Measurements from ENCODE around the gene USP6. TPM values are rescaled to one million over a fixed set of nuclear protein-coding genes. Genes with fewer than 3 reads are reported as not detected.
"Not testable (repeated sequence)": the region's sequence is repeated elsewhere in the genome, so short reads cannot be mapped to it uniquely, and the experiment has no call there.

USP6 gene
- 0.10 TPM for total RNA-seq

DNA sequence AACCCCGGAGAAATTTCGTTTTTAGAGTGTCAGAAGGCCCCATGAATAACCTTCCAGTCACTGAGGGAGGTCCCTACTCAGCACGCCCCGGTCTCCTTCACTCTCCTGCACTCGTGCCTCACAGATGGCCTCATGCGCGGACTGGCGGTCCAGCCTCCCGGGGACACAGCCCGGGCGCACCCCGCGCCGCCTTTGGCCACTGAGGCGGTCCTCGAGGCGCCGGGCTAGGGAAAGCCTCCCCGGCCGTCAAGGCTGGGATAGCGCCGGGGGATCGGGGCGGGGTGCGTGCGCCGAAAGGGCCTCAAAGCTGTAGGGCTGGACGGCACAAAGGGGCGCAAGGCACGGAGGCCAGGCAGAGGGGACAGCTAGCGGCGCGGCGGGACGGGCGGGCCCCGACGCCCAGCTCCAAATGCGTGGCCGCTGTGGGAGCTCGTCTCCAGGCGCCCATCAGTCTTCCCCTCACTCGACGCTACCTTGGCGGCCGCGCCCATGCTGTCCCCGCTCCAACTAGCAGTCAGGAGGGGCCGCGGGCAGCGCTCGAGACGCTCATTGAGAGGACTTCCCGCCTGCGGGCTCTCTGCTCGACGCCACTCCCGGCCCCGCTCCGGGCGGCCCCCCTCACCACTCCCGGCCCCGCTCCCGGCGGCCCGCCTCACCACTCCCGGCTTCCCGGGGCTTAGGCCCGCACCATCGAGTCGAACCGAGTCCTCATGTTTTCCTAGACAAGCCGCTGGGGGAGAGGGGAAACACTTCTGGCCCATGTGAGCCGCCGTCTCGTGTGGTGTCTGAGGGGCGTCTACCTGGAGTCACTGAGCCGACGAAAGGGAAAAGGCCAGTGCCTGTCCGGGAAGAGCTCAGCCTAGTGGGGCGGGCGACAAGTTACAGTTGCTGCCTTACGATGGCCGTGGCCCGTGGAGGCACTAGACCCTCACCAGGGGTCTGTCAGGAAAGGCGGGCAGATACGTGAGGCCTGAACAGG, at the start of gene USP6:
USP6 (plus strand) TSS at position 360 of the 979 bp plus-strand sequence. CDS start 14,336 bp downstream, outside the sequence.
- Histone ChIP-seq H3K9me3 (ENCODE audit: low read depth, low read length) (no peaks in the 10 kb centered on the region), H3K4me3 (ENCODE audit: low read length) (no peak within 1 kb of the TSS), H3K27me3 (ENCODE audit: insufficient read depth, low read length) (peaks cover 23% of the 10 kb centered on the region), H3K4me1 (ENCODE audit: insufficient read depth, low read length) (peaks cover 12% of the 10 kb centered on the region)

DNA sequence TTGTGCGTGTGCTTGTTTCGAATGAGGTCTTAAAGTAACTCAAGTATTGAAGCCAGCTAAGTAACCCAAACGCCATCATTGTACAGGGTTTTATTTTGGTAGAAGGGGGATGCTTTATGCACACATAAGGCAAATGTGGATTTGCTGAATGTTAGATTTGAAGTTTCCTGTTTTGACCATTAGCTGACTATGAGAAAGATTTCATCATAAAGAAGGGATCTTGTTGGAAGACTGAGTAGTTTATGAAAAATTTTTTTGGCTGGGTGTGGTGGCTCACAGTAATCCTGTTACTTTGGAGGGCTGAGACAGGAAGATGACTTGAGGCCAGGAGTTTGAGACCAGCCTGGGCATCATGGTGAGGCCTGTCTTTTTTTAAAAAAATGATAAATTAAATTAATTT, 47.6 kb upstream of the USP6 start:
- no peaks in the 10 kb centered on the region for H3K27me3 ChIP-seq (ENCODE audit: insufficient read depth, low read length)
- H3K4me1 ChIP-seq (ENCODE audit: insufficient read depth, low read length): no peaks in the 10 kb centered on the region
- H3K9me3 ChIP-seq (ENCODE audit: low read depth, low read length): no peaks in the 10 kb centered on the region
- H3K4me3 ChIP-seq (ENCODE audit: low read length): no peak overlapping the region

- no peaks in the 10 kb centered on the region for H3K9me3 ChIP-seq (ENCODE audit: low read depth, low read length)
- H3K4me1 ChIP-seq (ENCODE audit: insufficient read depth, low read length): no peaks in the 10 kb centered on the region
- H3K4me3 ChIP-seq (ENCODE audit: low read length): no peak overlapping the region
- H3K27me3 ChIP-seq (ENCODE audit: insufficient read depth, low read length): no peaks in the 10 kb centered on the region
Observed at GRCh38 chr17:5069724-5070123, 46.1 kb upstream of the USP6 start.

DNA sequence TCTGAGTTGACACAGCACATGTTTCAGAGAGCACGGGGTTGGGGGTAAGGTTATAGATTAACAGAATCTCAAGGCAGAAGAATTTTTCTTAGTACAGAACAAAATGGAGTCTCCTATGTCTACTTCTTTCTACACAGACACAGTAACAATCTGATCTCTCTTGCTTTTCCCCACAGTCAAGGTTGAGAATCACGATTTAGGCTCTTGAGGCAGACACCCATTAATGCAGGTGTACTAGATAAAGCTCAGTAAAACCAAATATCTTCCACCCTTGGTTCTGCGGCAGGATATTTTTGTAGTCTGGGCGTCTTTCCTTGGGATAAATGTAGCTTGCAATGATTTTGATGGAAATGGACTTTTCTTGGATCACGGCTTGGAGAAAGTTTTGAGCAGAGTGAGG, 40.4 kb upstream of the USP6 start:
- H3K27me3 ChIP-seq (ENCODE audit: insufficient read depth, low read length); H3K4me3 ChIP-seq (ENCODE audit: low read length); H3K9me3 ChIP-seq (ENCODE audit: low read depth, low read length): not testable (repeated sequence)
- peaks cover 15% of the 10 kb centered on the region for H3K4me1 ChIP-seq (ENCODE audit: insufficient read depth, low read length)

GRCh38 chr17:5077275-5077674, 38.6 kb upstream of the USP6 start:
- not testable (repeated sequence) for H3K9me3 ChIP-seq (ENCODE audit: low read depth, low read length); H3K4me3 ChIP-seq (ENCODE audit: low read length); H3K27me3 ChIP-seq (ENCODE audit: insufficient read depth, low read length)
- H3K4me1 ChIP-seq (ENCODE audit: insufficient read depth, low read length): peaks cover 15% of the 10 kb centered on the region

GRCh38 chr17:5077781-5078105, 38.1 kb upstream of the USP6 start:
- Histone ChIP-seq H3K27me3 (ENCODE audit: insufficient read depth, low read length) (no peaks in the 10 kb centered on the region), H3K4me1 (ENCODE audit: insufficient read depth, low read length) (peaks cover 15% of the 10 kb centered on the region), H3K4me3 (ENCODE audit: low read length) (peak overlapping the region; percentile 66), H3K9me3 (ENCODE audit: low read depth, low read length) (no peaks in the 10 kb centered on the region)

- peak within 1 kb of the TSS; percentile 66 for H3K4me3 ChIP-seq (ENCODE audit: low read length)
Observed at GRCh38 chr17:5078106-5079028, 37.5 kb upstream of the USP6 start, which contains the start of gene ZFP3. Gene ZFP3 (plus strand): TSS chr17:5078467. CDS start chr17:5091505, 13,038 bp downstream.

DNA sequence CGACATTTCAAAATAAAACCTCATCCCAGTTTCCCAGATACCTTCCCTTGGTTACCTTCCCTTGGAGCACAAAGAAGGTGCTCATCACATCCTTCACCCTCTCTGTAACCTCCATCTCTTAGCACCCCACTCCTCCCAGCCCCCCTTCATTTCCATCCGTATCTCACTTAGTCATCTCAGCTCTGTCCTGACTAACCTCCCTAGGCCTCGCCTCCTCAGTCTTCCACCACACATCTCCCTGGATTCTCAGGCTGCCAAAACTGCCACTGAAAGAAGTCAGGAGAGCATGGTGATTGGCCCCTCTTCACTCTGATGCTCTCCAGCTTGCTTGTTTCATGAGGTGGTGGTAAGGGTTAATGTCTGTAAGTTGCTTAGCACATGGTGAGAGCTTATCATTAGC, 35.2 kb upstream of the USP6 start:
- Histone ChIP-seq H3K4me1 (ENCODE audit: insufficient read depth, low read length) (peaks cover 15% of the 10 kb centered on the region), H3K27me3 (ENCODE audit: insufficient read depth, low read length) (no peaks in the 10 kb centered on the region), H3K4me3 (ENCODE audit: low read length) (no peak overlapping the region), H3K9me3 (ENCODE audit: low read depth, low read length) (peaks cover 2% of the 10 kb centered on the region)

More at GRCh38 chr17:5078106-5079028, 37.5 kb upstream of the USP6 start, which contains the start of gene ZFP3:
- Histone ChIP-seq H3K4me1 (ENCODE audit: insufficient read depth, low read length) (peaks cover 15% of the 10 kb centered on the region), H3K9me3 (ENCODE audit: low read depth, low read length) (no peaks in the 10 kb centered on the region), H3K27me3 (ENCODE audit: insufficient read depth, low read length) (no peaks in the 10 kb centered on the region)

- Histone ChIP-seq H3K4me1 (ENCODE audit: insufficient read depth, low read length) (peaks cover 12% of the 10 kb centered on the region), H3K4me3 (ENCODE audit: low read length) (no peak overlapping the region), H3K27me3 (ENCODE audit: insufficient read depth, low read length) (no peaks in the 10 kb centered on the region), H3K9me3 (ENCODE audit: low read depth, low read length) (peaks cover 86% of the 10 kb centered on the region)
Observed at GRCh38 chr17:5092218-5093010, 23.4 kb upstream of the USP6 start.

GRCh38 chr17:5096731-5097100, 19.1 kb upstream of the USP6 start:
- H3K9me3 ChIP-seq (ENCODE audit: low read depth, low read length): peaks cover 48% of the 10 kb centered on the region
- peaks cover 14% of the 10 kb centered on the region for H3K4me1 ChIP-seq (ENCODE audit: insufficient read depth, low read length)
- peak overlapping the region; percentile 39 for H3K4me3 ChIP-seq (ENCODE audit: low read length)
- H3K27me3 ChIP-seq (ENCODE audit: insufficient read depth, low read length): no peaks in the 10 kb centered on the region

GRCh38 chr17:5097101-5097834, 18.6 kb upstream of the USP6 start:
- H3K4me1 ChIP-seq (ENCODE audit: insufficient read depth, low read length): peaks cover 14% of the 10 kb centered on the region
- peaks cover 42% of the 10 kb centered on the region for H3K9me3 ChIP-seq (ENCODE audit: low read depth, low read length)
- peak overlapping the region; percentile 39 for H3K4me3 ChIP-seq (ENCODE audit: low read length)

DNA sequence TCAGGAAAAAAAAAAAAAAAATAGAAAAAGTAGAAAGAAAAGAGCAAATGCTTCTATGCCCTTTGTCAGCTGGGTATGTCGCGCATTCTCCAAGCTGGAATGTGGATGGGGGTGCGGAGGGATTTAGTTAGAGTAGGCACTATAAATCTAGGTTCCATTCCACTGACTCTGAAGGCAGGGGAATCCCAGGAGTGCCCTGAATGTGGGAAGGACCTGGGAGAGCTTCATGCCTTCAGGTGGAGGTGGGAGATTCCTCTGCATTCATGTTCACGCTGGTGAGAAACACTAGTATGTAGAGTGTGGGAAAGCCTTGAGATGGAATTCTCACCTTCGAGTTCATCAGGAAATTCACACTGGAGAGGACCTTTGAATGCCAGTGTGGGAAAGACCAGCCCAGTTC, 16.6 kb upstream of the USP6 start:
- Histone ChIP-seq H3K4me3 (ENCODE audit: low read length) (no peak overlapping the region), H3K4me1 (ENCODE audit: insufficient read depth, low read length) (peaks cover 14% of the 10 kb centered on the region), H3K9me3 (ENCODE audit: low read depth, low read length) (peaks cover 22% of the 10 kb centered on the region), H3K27me3 (ENCODE audit: insufficient read depth, low read length) (no peaks in the 10 kb centered on the region)

More at GRCh38 chr17:5097101-5097834, 18.6 kb upstream of the USP6 start:
- no peaks in the 10 kb centered on the region for H3K27me3 ChIP-seq (ENCODE audit: insufficient read depth, low read length)

GRCh38 chr17:5100832-5101231, 15.0 kb upstream of the USP6 start:
- no peak overlapping the region for H3K4me3 ChIP-seq (ENCODE audit: low read length)
- peaks cover 14% of the 10 kb centered on the region for H3K4me1 ChIP-seq (ENCODE audit: insufficient read depth, low read length)
- no peaks in the 10 kb centered on the region for H3K27me3 ChIP-seq (ENCODE audit: insufficient read depth, low read length)
- H3K9me3 ChIP-seq (ENCODE audit: low read depth, low read length): peaks cover 8% of the 10 kb centered on the region

DNA sequence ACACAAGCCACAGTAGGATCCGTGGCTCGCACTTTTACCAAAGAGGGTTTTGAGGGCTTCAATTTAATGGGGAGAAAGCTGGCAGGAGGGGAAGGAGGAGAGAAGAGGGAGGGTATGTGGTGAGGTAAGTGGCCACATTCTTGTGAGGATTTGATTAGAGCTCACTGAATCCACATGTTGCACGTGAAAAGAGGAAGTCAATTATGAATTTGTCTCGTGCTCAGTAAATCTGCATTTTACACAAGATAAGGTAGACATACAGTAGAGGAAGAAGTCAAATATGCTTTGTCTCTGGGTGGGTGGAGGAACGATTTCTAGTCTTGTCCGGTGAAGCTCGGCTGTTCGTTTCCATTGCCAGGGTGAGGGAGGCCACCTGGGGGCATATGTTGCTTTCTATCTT, 5.0 kb upstream of the USP6 start:
- Histone ChIP-seq H3K9me3 (ENCODE audit: low read depth, low read length) (peaks cover 8% of the 10 kb centered on the region), H3K4me1 (ENCODE audit: insufficient read depth, low read length) (peaks cover 19% of the 10 kb centered on the region), H3K27me3 (ENCODE audit: insufficient read depth, low read length) (peaks cover 5% of the 10 kb centered on the region), H3K4me3 (ENCODE audit: low read length) (peak overlapping the region; percentile 84)
